ENCODE results near the gene MCOLN1. TPM values are rescaled to one million over a fixed set of nuclear protein-coding genes. Genes with fewer than 3 reads are reported as not detected.

MCOLN1 gene
- total RNA-seq, 2 donors from 2014 or later, result 10.0 to 15.3 TPM

GRCh38 chr19:7582446-7582845, 60.0 kb downstream of the MCOLN1 start:
- Mint-ChIP-seq H3K9me3 (no peaks in the 10 kb centered on the region), H3K4me3 (no peak overlapping the region), H3K27me3 (peaks cover 7% of the 10 kb centered on the region), H3K36me3 (ENCODE audit: low read depth) (no peaks in the 10 kb centered on the region), H3K27ac (no peak overlapping the region), H3K4me1 (no peaks in the 10 kb centered on the region)
- no peak for ATAC-seq (replicated peaks)

Other genes with a start within 250 kb of the MCOLN1 start
- gene INSR, start 228.2 kb upstream of the MCOLN1 start, total RNA-seq, result 1 to 10 TPM in 1 of 2 donors, under 1 TPM in 1; 0.69 to 5.0 TPM
- gene ARHGEF18, start 173.7 kb upstream of the MCOLN1 start, total RNA-seq, result 10 to 100 TPM; 47.8 to 58.6 TPM
- under 1 TPM in 1 of 2 donors, not detected in 1; 0.66 TPM for gene PEX11G, start 33.6 kb upstream of the MCOLN1 start, total RNA-seq
- gene ZNF358, start 6.5 kb upstream of the MCOLN1 start, total RNA-seq, result 1 to 10 TPM; 2.9 to 3.1 TPM
- 100 to 1,000 TPM; 146 to 163 TPM for gene PNPLA6, start 13.1 kb downstream of the MCOLN1 start, total RNA-seq
- under 1 TPM; 0.11 to 0.37 TPM for gene CAMSAP3, start 73.2 kb downstream of the MCOLN1 start, total RNA-seq
- 10 to 100 TPM; 39.0 to 53.8 TPM for gene XAB2, start 106.9 kb downstream of the MCOLN1 start, total RNA-seq
- gene PET100, start 107.2 kb downstream of the MCOLN1 start, total RNA-seq, result 10 to 100 TPM; 90.1 to 93.7 TPM
- gene PCP2, start 111.1 kb downstream of the MCOLN1 start, total RNA-seq, result 10 to 100 TPM in 1 of 2 donors, 1 to 10 TPM in 1; 3.6 to 19.5 TPM
- gene STXBP2, start 114.5 kb downstream of the MCOLN1 start, total RNA-seq, result 100 to 1,000 TPM; 113 to 154 TPM
- gene RETN, start 146.4 kb downstream of the MCOLN1 start, total RNA-seq, result not detected
- gene MCEMP1, start 154.5 kb downstream of the MCOLN1 start, total RNA-seq, result not detected
- gene TRAPPC5, start 158.2 kb downstream of the MCOLN1 start, total RNA-seq, result 10 to 100 TPM; 61.8 to 82.5 TPM
- 1 to 10 TPM in 1 of 2 donors, under 1 TPM in 1; 0.65 to 2.8 TPM for gene FCER2, start 179.5 kb downstream of the MCOLN1 start, total RNA-seq
- not detected for gene CLEC4G, start 209.5 kb downstream of the MCOLN1 start, total RNA-seq
- gene CD209, start 224.9 kb downstream of the MCOLN1 start, total RNA-seq, result not detected
- not detected for gene CLEC4M, start 240.6 kb downstream of the MCOLN1 start, total RNA-seq

Measured in activated T-helper 17 cell treated with anti-CD3 and anti-CD28 coated beads, Interleukin-2, amount 50 U/mL, for 72 hours (primary cell).